Raji (cell line): Measurements from ENCODE around the gene SYCP2.

Source experiments
- POLR2A ChIP-seq: IDR thresholded peaks from 2 replicates; pipeline ENCODE4 v1.6.1; 2011; ENCODE audit warnings: low read depth, low read length, control low read depth; ENCODE audit not compliant: insufficient read depth

SYCP2 gene

DNA sequence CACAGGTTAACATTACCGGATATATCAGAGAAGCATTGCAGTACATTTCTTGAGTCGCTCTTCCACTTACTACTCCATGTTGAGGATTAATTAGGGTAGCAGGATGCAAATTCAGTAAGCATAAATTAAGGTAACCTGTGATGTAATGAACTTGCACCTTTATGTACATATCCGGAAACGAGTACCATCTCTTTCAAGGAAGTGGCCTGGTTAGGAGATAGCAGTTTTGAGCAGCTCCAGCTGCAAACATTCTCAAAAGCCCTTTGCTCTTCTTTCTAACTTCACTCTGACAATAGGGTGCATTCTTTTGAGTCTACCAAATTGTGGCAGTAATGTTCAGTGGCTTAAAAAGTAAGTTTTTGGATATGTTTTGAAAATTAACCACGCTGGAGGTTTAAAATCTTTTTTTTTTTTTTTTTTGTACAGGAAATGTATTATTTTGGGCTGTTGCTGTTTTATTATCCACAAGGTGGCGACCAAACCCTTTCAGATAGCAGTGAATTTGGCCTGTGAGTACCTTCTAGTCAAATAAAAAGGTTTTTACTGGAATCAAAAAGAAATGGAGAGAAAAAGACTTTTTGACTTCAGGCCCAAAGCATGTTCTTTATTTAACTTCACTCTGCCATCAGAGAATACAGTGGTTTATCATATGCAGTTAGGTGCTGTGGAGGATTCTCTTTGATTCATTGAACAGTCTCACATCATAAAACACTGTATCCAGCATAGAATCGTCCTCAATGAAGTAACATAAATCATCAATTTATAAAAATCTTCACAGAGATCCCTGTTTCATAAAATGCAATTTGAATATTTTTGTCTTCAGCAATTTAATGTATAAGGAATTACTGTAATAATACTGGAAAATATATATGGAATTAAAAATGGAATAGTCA is 15.6 kb upstream of the SYCP2 start:
- TF ChIP-seq POLR2A, result no peak

DNA sequence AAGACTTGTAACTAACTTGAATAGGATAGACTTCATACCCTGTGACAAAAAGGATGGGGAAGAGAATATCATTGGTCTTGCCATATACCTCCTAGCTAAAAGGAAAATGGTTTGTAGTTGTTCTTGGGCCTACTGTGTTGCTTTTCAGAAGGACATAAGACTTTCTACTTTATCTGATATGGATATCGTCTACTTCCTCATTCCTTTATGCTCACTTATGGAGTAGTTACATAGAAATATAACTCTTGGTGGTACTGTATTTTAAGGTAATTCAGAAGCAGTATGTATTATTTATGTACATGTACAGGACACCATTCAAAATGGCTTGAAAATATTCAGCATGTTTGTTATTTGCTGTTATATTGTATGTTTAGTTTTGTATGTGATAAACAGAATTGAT is 14.8 kb upstream of the SYCP2 start:
- no peak for TF ChIP-seq POLR2A

DNA sequence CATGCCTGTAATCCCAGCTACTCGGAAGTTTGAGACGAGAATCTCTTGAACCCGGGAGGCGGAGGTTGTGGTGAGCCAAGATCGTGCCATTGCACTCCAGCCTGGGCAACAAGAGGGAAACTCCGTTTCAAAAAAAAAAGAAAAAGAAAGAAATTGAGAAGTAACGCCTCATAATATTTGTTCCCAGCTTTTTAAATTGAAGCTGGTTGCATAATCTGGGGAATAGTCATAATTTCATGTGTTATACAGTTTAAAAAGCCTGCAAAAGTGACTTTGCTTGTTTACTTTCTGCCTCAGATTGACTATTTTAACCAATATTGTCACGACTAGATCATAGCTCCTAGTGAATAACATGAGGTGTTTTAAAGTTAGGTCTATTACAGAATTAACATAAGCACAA is 13.9 kb upstream of the SYCP2 start:
- no peak for TF ChIP-seq POLR2A

DNA sequence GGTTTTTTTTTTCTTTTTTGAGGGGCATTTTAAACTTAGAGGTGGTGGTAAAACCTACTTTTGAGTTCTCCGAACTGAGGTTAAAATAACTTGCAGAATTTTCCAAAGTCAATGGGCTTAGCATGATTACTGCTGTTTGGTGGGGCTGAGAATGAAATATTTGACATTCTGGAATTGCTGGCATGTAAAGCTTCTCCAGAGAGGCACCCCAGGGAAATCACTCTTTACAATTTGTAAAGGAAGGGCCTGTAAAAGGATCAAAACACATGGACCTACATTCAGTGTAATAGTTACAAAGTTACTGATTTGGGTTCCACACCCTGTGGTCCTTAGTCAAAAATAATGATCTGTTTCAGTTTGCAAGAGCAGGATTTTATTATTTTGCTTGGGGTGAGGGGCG is 12.3 kb upstream of the SYCP2 start:
- no peak for TF ChIP-seq POLR2A

DNA sequence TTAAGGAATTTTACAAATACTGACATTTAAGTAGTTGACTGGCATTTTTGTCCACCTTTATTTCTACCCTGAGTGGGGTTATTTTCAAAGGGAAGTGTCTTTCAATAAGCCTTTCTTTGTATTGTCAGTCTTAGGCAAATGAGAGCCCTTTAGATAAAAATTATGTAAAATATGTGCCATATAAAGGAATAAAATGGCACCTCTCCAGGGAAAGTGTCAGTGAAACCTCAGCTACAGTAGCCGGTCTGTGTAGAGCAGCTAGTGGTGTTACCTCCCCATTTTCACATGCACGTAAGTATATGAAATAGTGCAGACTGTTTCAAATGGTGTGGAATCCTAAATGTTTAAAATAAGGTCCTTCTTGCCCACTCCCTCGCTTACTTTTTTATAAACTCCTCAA is 11.7 kb upstream of the SYCP2 start:
- no peak for TF ChIP-seq POLR2A

DNA sequence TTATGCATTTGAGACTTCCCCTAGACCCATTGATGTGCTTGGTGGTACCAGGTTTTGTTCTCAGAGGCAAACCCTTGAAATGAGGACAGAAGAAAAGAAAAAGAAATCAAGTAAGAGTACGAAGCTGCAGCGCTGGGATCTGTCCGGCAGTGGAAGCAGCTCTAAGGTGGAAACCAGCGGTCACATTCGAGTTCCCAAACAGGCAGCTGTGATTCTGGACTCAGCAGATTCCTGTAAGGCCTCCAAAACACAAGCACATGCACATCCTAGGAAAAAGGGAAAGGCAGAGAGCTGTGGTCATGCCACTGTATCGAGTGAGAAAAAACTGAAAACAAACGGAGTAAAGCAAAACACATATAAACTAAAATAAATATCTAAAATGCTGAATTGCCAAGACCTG is 11.3 kb upstream of the SYCP2 start:
- TF ChIP-seq POLR2A, result no peak

DNA sequence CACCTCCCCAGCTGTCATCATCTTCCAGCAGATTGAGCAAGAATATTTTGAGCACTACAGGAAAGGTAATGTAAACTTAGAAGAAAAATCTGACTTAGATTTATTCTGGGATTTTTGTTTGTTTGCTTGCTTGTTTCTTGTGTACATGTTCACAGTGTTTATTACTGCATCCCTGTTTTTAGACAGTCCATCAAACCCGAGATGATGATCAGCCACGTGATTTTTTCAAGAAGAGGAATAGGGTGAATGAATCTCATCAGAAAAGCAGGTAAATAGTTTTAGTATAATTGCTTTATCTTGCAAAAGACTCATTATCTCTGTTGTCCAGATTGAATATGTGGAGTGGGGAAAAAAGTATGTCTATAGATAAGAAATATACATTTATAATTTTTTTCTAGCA is 8.8 kb upstream of the SYCP2 start:
- TF ChIP-seq POLR2A, result no peak

DNA sequence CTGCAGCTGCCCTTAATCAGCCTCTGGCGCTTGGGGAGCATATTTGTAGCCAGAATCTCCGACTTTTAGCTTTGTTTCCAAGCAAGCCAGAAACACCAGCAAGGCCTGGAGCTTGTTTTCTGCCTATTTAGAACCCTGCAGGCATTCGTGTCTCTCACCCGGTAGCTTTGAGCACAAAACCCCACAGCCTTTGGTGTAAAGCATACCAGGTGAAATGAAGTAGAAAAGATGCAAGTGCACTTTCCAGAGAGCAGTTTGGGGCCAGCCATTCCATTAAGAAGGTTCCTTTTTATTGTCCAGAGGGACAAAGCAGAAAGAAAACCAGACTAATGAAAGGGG is 7.5 kb upstream of the SYCP2 start:
- TF ChIP-seq POLR2A, result no peak

DNA sequence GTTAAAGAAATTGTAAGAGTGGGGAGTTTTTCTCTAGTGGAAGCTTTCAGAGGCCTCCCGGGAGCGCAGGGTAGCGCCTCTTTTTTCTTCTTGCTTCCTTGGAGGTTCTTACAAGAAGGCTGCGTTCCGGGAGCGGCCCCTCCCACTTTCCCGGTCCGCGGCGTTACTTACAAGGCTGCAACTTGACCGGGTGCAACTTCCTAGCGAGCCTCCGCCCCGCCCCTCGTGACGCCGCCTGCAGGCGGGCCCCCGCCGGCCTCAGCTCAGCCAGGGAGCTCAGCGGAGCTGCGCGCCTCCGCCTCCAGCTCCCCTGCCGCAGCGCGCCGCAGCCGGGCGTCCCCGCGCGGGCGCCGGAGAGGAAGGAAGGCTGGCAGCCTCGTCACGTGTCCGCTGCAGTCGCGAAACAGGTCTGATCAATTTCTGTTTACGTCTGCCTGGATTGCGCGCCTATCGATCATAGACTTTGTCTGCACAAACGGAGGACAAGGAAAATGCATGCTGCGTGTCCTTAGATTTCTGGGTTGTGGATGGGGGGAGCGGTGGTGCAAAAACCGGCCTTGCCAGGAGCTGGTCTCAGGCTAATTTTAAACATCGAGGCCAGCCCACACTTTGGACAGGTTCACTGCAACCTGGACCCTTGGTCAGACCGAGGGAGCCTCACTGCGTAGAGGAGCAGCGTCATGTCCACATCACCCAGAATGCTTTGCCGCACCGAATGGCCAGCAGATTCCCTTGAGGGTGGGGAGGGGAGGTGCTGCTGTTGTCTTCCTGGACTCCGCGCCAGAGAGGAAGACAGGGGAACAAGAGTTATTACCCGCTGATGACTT is 6.9 kb upstream of the SYCP2 start, which contains the start of the genes FAM217B and PPP1R3D:
Gene FAM217B, plus strand, starts transcription at position 261 of the 827 bp plus-strand sequence. CDS start 3,555 bp downstream, outside the sequence.
Gene PPP1R3D, minus strand, starts transcription at position 177 of the 827 bp plus-strand sequence. CDS start 374 bp downstream, outside the sequence.
- TF ChIP-seq POLR2A, result peak; percentile 79

DNA sequence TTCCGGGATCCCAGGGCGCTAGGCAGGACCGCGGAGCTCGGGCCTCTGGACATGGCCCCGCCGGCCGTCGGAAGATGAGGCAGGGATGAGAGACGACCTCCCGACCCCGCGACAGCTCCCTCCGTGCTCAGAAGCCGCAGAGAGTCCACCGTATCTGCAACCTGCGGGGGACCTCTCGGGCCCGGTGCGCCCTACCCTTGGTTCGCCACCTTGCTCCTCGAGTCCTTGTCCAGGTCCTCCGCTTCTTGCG is 6.4 kb upstream of the SYCP2 start:
- TF ChIP-seq POLR2A, result no peak

DNA sequence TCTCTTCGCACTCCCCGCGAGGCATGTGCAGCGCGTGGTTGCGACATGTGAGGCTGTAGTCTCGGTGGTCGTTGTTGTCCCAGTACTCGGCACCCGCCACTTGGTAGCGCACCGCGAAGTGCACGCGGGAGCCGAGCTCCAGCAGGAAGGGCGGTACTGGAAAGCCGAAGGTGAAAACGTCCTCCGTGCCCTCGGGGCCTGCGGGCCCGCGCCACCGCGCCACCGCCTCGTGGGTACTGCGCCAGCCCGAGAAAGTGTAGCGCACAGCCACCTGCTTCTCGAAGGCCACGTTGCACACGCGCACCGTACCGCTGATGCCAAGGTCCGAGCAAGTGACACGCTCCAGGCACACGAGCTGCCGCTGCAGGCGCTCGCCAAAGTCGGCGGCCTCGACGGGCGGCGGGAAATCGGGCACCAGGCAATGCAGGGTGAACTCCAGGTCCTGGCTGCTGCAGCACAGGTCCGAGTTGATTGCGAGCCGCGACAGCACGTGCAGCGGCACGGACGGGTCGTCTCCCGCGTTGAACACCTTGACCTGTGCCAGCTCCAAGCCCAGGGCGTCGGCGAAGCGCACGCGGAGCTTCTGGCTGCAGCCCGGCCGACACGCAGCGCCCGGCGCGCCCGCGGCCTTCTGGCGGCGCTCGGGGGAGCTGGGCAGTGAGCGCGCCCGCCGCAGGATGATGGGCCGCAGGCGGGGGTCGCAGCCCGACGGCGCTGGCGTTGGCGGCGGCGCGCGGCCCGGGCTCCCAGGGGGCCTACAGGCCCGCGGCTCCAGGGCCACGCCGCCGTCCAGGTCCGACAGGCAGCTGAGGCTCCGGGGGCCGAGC is 5.8 kb upstream of the SYCP2 start:
- TF ChIP-seq POLR2A, result no peak

DNA sequence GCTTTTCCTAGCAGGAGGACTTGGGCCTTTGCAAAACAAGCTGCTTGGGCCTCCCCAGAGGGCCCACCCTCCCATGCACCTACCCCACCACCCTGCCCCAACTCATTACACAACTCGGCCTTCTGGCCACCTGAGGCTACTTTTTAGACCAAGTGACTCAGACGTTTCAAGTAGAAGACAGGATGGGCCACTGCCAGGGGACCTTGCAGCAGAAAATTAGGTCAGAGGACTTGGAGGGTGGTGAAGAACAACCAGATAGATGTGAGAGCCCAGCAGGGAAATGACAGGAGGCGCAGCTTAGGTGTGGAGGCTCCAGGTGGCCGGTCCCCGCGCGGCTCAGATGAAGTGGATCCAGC is 5.2 kb upstream of the SYCP2 start:
- TF ChIP-seq POLR2A, result no peak

DNA sequence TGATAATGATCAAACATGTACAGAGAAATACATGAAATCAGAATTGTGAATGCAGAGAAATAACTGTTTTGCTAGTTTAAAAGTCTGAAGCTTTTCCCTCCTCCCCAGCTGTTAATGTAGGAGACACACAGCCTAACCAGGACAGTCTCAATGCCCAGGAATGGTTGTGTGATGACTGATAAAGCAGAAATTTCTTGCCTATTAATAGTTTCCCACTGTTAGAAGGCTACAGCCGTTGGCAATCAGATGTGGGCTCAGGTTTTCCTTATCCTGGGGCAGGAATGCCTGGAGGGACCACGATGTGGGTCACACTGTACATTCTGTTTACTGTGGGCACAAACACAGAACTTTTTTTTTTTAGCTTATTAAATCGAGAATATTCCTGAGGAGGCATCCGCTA is 4.8 kb upstream of the SYCP2 start:
- TF ChIP-seq POLR2A, result no peak

DNA sequence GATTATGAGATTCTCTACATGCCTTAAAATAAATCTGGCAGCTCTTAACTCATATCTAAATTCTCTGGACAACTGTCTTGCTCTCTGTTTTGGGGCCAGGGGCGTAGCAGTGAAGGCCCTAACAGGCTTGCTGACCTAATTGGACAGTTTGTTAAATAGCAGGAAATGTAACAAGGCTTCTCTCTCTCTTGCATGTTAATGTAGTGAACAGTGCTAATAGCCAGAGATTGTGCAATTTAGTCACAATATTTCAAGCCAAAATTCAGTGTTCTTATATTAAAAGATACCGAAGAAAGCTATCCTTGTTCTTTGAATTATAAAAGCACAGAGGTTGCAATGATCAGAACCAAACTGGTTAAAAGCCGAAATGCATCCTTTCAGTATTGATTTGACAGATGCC is 3.7 kb upstream of the SYCP2 start:
- no peak for TF ChIP-seq POLR2A

DNA sequence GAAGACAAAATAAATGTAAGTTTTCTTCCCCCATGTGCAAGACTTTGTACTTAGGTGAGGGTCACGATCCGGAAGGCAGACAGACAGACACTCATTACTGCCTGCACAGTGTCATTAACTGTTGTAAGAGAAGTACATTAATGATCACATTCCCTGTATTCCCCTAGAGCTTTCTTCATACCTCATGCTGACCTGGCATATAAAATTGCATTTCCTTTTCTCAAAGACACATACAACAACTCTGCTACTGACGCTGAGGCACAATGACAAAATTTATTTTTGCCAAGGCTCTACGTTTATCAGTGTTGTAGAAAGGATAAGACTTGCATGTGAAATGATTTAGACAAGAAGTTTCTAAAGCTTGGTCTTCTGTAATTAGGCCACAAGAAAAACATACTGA is 3.0 kb upstream of the SYCP2 start:
- TF ChIP-seq POLR2A, result no peak
